GM12878 (cell line): Measurements from ENCODE around the gene NOS1.

Experiments
- CBFB ChIP-seq: IDR thresholded peaks from 2 replicates; pipeline ENCODE4 v1.6.1; 2016; ENCODE audit warnings: antibody characterized with exemption, low read depth
- CTCF ChIP-seq, 3 experiments: IDR thresholded peaks in 2 of 3; conservative IDR thresholded peaks in 1 of 3; 2 replicates each; pipeline ENCODE4 v1.5.1; 2011; ENCODE audit warnings: low read depth in 3 of 3, low read length in 3 of 3, mild to moderate bottlenecking in 3 of 3, control low read depth in 2 of 3, moderate library complexity in 2 of 3, inconsistent platforms in 1 of 3, mixed read lengths in 1 of 3; ENCODE audit not compliant: control insufficient read depth in 2 of 3, insufficient read depth in 1 of 3; ENCODE audit errors: extremely low read depth in 1 of 3
- ZNF274 ChIP-seq: IDR thresholded peaks from one replicate; pipeline ENCODE4 v1.8.0; 2011; ENCODE audit not compliant: insufficient read length, insufficient read depth

GRCh38 chr12:117318591-117318990, 42.8 kb downstream of the NOS1 start:
- TF ChIP-seq CTCF (IDR thresholded peaks at IDR 0.05 in 2 of 3, conservative IDR thresholded peaks at IDR 0.05 in 1 of 3; ENCODE audit: control insufficient read depth in 2 of 3, extremely low read depth in 1 of 3, insufficient read depth in 1 of 3, low read depth in 3 of 3, low read length in 3 of 3) (no peak), CBFB (no peak), ZNF274 (no peak)
